GM12878 (cell line): ENCODE results near the gene AMH. TPM values are rescaled to one million over a fixed set of nuclear protein-coding genes. Genes with fewer than 3 reads are reported as not detected.

ENCODE experiments used
- ATAC-seq: fragments of 200-7000 bp; cut with Tn5 transposase; 3 replicates; pipeline ENCODE4 v1.9.1; 2020; ENCODE audit warnings: mild to moderate bottlenecking, moderate library complexity
- BruUV-seq: library from RNA; stranded (reverse); fragments of 400-500 nt; replicated peaks from 2 replicates; lab custom pipeline; 2021; lab: Mats Ljungman, UMichigan
- CTCF ChIA-PET: fragments of 300-600 bp; sonication (Branson Sonifier 250); formaldehyde crosslinking; extraction: SDS; loops from one replicate; lab custom pipeline; 2021; ENCODE audit warnings: inconsistent platforms; lab: Yijun Ruan, JAX
- POLR2A ChIA-PET: fragments of 350-600 bp; formaldehyde crosslinking; extraction: SDS; loops from one replicate; lab custom pipeline; 2021; ENCODE audit warnings: inconsistent platforms; lab: Charles Lee
- RAD21 ChIA-PET: fragments of 300-600 bp; sonication (Branson Sonifier 250); formaldehyde crosslinking; loops from one replicate; lab custom pipeline; 2023; ENCODE audit warnings: antibody characterized with exemption; ENCODE audit not compliant: unreplicated experiment; lab: Charles Lee
- SMC1A ChIA-PET: fragments of 300-600 bp; sonication (Branson Sonifier 250); formaldehyde crosslinking; loops from one replicate; lab custom pipeline; 2023; ENCODE audit not compliant: unreplicated experiment, uncharacterized antibody; lab: Charles Lee
- DNase-seq: peaks from one replicate; pipeline ENCODE4 v3.0.0-alpha.2; 2011; ENCODE audit warnings: low read depth, low spot score
- FAIRE-seq: peaks from 3 replicates; lab custom pipeline; 2011; peaks lifted over from hg19 to GRCh38; lab: Jason Lieb, UNC
- H2AFZ ChIP-seq: 2 replicates; pipeline ENCODE4 v1.6.0; 2011; ENCODE audit warnings: low read depth, low read length, control low read depth; ENCODE audit not compliant: control insufficient read depth
- H3K27ac ChIP-seq: 2 replicates; pipeline ENCODE4 v1.5.1; 2011; ENCODE audit warnings: control low read depth; ENCODE audit not compliant: control insufficient read depth, insufficient read depth
- H3K27me3 ChIP-seq, 2 experiments: replicated peaks in 1 of 2; 2 replicates each; pipeline versions ENCODE4 v1.6.0 to v1.6.1; 2011; ENCODE audit warnings: low read length in 1 of 2; ENCODE audit not compliant: control insufficient read depth in 2 of 2, insufficient read depth in 2 of 2
- H3K36me3 ChIP-seq, 2 experiments: 2 replicates each; pipeline ENCODE4 v1.5.1; 2011; ENCODE audit warnings: low read length in 1 of 2; ENCODE audit not compliant: control insufficient read depth in 2 of 2, insufficient read depth in 2 of 2
- H3K4me1 ChIP-seq: 2 replicates; pipeline ENCODE4 v1.6.1; 2011; ENCODE audit warnings: mild to moderate bottlenecking, low read length, moderate library complexity, mixed read lengths; ENCODE audit not compliant: control insufficient read depth, insufficient read depth
- H3K4me2 ChIP-seq: 2 replicates; pipeline ENCODE4 v1.6.0; 2011; ENCODE audit warnings: control low read depth; ENCODE audit not compliant: control insufficient read depth, insufficient read depth
- H3K4me3 ChIP-seq: fragments of 200-600 bp; sonication (generic); 2 replicates; pipeline ENCODE4 v1.5.1; 2016
- H3K79me2 ChIP-seq: 2 replicates; pipeline ENCODE4 v1.6.0; 2011; ENCODE audit warnings: low read length; ENCODE audit not compliant: control insufficient read depth, insufficient read depth
- H3K9ac ChIP-seq: 2 replicates; pipeline ENCODE4 v1.8.0; 2011; ENCODE audit warnings: low read length, control low read depth, mixed read lengths; ENCODE audit not compliant: control insufficient read depth, insufficient read depth
- H3K9me3 ChIP-seq: replicated peaks from 3 replicates; pipeline ENCODE4 v1.5.1; 2011; ENCODE audit warnings: mild to moderate bottlenecking, low read length; ENCODE audit not compliant: control insufficient read depth, insufficient read depth
- H4K20me1 ChIP-seq: 2 replicates; pipeline ENCODE4 v1.6.0; 2011; ENCODE audit not compliant: control insufficient read depth, insufficient read depth
- ATF2 ChIP-seq: IDR thresholded peaks from 2 replicates; pipeline ENCODE4 v1.6.1; 2012; ENCODE audit warnings: low read length, inconsistent platforms
- CBX5 ChIP-seq: sonication (generic); IDR thresholded peaks from 2 replicates; pipeline ENCODE4 v1.6.1; 2016; ENCODE audit warnings: low read depth, moderate library complexity, mild to moderate bottlenecking, inconsistent platforms
- CREM ChIP-seq: IDR thresholded peaks from 2 replicates; pipeline ENCODE4 v1.6.1; 2014; ENCODE audit warnings: antibody characterized with exemption, low read depth
- GABPA ChIP-seq: IDR thresholded peaks from 2 replicates; pipeline ENCODE4 v1.6.1; 2014; ENCODE audit warnings: antibody characterized with exemption, low read depth, mild to moderate bottlenecking, inconsistent platforms
- JUNB ChIP-seq: IDR thresholded peaks from 2 replicates; pipeline ENCODE4 v1.6.1; 2016; ENCODE audit warnings: antibody characterized with exemption, mild to moderate bottlenecking
- NR2C2 ChIP-seq: IDR thresholded peaks from 2 replicates; pipeline ENCODE4 v1.6.1; 2011; ENCODE audit warnings: borderline replicate concordance, low read depth; ENCODE audit not compliant: control insufficient read depth, insufficient read length
- RAD21 ChIP-seq: IDR thresholded peaks from 2 replicates; pipeline ENCODE4 v1.6.1; 2011; ENCODE audit warnings: mild to moderate bottlenecking, low read depth, low read length, moderate library complexity; ENCODE audit not compliant: insufficient read depth
- USF1 ChIP-seq: IDR thresholded peaks from 2 replicates; pipeline ENCODE4 v1.6.1; 2011; ENCODE audit warnings: borderline replicate concordance, low read depth, mild to moderate bottlenecking, moderate library complexity, mixed read lengths, low read length; ENCODE audit not compliant: insufficient read depth; ENCODE audit errors: extremely low read length
- WGBS: methylation state at CpG from one replicate; pipeline ENCODE4 v1.1.6; 2016; ENCODE audit warnings: low lambda C conversion rate; ENCODE audit not compliant: insufficient replicate concordance, insufficient coverage; ENCODE audit errors: missing lambda C conversion rate; 5-methylcytosine and 5-hydroxymethylcytosine counted together
- in situ Hi-C: fragments of 300-500 bp; cut with MboI; formaldehyde crosslinking; loops from 9 replicates; pipeline ENCODE4 v1.14.3; 2018; ENCODE audit warnings: mixed read lengths
- intact Hi-C: fragments of 100-400 bp; cut with micrococcal nuclease; formaldehyde crosslinking; loops from one replicate; pipeline ENCODE4 v1.14.2; 2022; ENCODE audit not compliant: unreplicated experiment
- polyA plus RNA-seq, 11 experiments: library from polyadenylated mRNA; depleted of rRNA in 4 of 11; unstranded in 6 of 11; stranded (reverse) in 5 of 11; fragments of >200 nt; fragmentation: Nextera tagmentation in 4 of 11; fragmentation: Illumina TruSeq in 1 of 11; extraction: Ambion mirVana in 4 of 11; extraction: Trizol in 1 of 11; gene quantifications; 1 replicate in 1 of 11; 2 replicates in 10 of 11; pipeline versions ENCODE4 v1.2.1 to v1.2.3, GENCODE V29; 2011 to 2016; ENCODE audit warnings: inconsistent platforms in 2 of 11, missing spikeins in 2 of 11, low read depth in 1 of 11
- total RNA-seq, 4 experiments: library from RNA; depleted of rRNA in 3 of 4; stranded (reverse); fragments of >200 nt in 3 of 4; fragmentation: Illumina TruSeq in 1 of 4; extraction: Trizol in 1 of 4; gene quantifications; 2 replicates each; pipeline versions ENCODE4 v1.2.1 to v1.2.3, GENCODE V29; 2013 to 2021

AMH gene
- total and polyA plus RNA-seq, 10 of the 15 experiments (the other 5 are each of a cell fraction or from before 2014, with no cell fraction given) = 0.17 to 3.5 (median 0.81) TPM; not detected in 4

- Histone ChIP-seq H3K4me3 (no peak overlapping the region), H3K9ac (no peak overlapping the region), H3K27me3 (no peaks in the 10 kb centered on the region), H3K4me2 (no peak overlapping the region), H3K36me3 (peaks cover 4 to 18% of the 10 kb centered on the region in 2 experiments), H3K79me2 (peaks cover 31% of the 10 kb centered on the region), H4K20me1 (peaks cover 7% of the 10 kb centered on the region), H2AFZ (no peak overlapping the region), H3K4me1 (peaks cover 8% of the 10 kb centered on the region), H3K27ac (no peak overlapping the region), H3K9me3 (no peaks in the 10 kb centered on the region)
- RAD21 ChIA-PET = interaction anchor here (1.0 to 1.4 kb wide), 3 partner anchors 38 to 335 kb away, joined by 3 to 6 read pairs (median 4); no protein-coding TSS in a partner anchor
- intact Hi-C loops (loop anchor here (5.0 to 10.0 kb wide), 2 partner anchors 116 to 508 kb away; partner anchors contain the start of genes SGTA and THOP1), in situ Hi-C loops (loop anchor here (10.0 kb wide), 1 partner anchor 338 kb away; no protein-coding TSS in a partner anchor)
- no TSS peak for BruUV-seq
- DNase-seq (no peak), ATAC-seq (no peak), FAIRE-seq (no peak)
- CTCF ChIA-PET = interaction anchor here (1.1 to 6.4 kb wide), 5 partner anchors 24 to 116 kb away, joined by 3 to 46 read pairs (median 7); no protein-coding TSS in a partner anchor
- 95% methylated on average over 25 of the region's 28 CpGs for WGBS
- POLR2A ChIA-PET = no interaction called here
- SMC1A ChIA-PET = interaction anchor here (0.9 to 1.8 kb wide), 4 partner anchors 11 to 335 kb away, joined by 3 to 5 read pairs (median 4); no protein-coding TSS in a partner anchor
- TF ChIP-seq GABPA (no peak), USF1 (no peak), NR2C2 (no peak), RAD21 (no peak), CREM (no peak), CBX5 (no peak), JUNB (no peak), ATF2 (no peak)
- TF ChIP-seq, all 136 proteins: peak for 0
These were observed 27.4 kb downstream of the AMH start for GRCh38 chr19:2276429-2276986.
